Prostate gland (tissue), 2 donors: ENCODE data around the gene CEACAM4. TPM values are rescaled to one million over a fixed set of nuclear protein-coding genes. Genes with fewer than 3 reads are reported as not detected.

Experiments
- DNase-seq: peaks from one replicate; pipeline ENCODE4 v3.0.0-alpha.2; 2019; ENCODE audit warnings: low spot score
- H3K27ac ChIP-seq, 2 donors: fragments of 200-600 bp; sonication (generic); 2 replicates each; pipeline ENCODE4 v1.5.1; 2017 to 2019
- H3K27me3 ChIP-seq: fragments of 200-600 bp; sonication (generic); replicated peaks from 2 replicates; pipeline ENCODE4 v1.5.1; 2019; ENCODE audit not compliant: insufficient read depth
- H3K36me3 ChIP-seq, 2 donors: fragments of 200-600 bp; sonication (generic); 1 replicate in 1 of 2; 2 replicates in 1 of 2; pipeline versions ENCODE4 v1.5.1 to v1.8.1; 2017 to 2019
- H3K4me1 ChIP-seq: fragments of 200-600 bp; sonication (generic); replicated peaks from 2 replicates; pipeline ENCODE4 v1.5.1; 2019
- H3K4me3 ChIP-seq, 2 donors: fragments of 200-600 bp; sonication (generic); 2 replicates each; pipeline ENCODE4 v1.5.1; 2017 to 2019
- H3K9me3 ChIP-seq: fragments of 200-600 bp; sonication (generic); 2 replicates; pipeline ENCODE4 v1.5.1; 2017
- POLR2A ChIP-seq: fragments of 450-650 bp; IDR thresholded peaks from one replicate; pipeline ENCODE4 v1.6.1; 2016; ENCODE audit warnings: antibody characterized with exemption, mild to moderate bottlenecking
- POLR2AphosphoS5 ChIP-seq: sonication (generic); formaldehyde crosslinking; IDR thresholded peaks from one replicate; pipeline ENCODE4 v1.6.1; 2017; ENCODE audit warnings: antibody characterized with exemption
- WGBS: methylation state at CpG from one replicate; pipeline ENCODE4 v1.1.5; 2018; 5-methylcytosine and 5-hydroxymethylcytosine counted together
- intact Hi-C: fragments of 100-400 bp; cut with DNase I; formaldehyde crosslinking; loops from one replicate; pipeline ENCODE4 v1.14.2; 2022
- total RNA-seq, 2 donors: library from RNA; depleted of rRNA; stranded (reverse); fragments of >200 nt; gene quantifications; one replicate each; pipeline ENCODE4 v1.1.0, GENCODE V29; 2016
- TF ChIP-seq, protein P1 (sequence below), 4 experiments: fragments of 200-600 bp in 2 of 4; fragments of 450-650 bp in 2 of 4; sonication (generic) in 2 of 4; IDR thresholded peaks; 1 replicate in 3 of 4; 2 replicates in 1 of 4; pipeline ENCODE4 v1.5.1; 2016 to 2019; ENCODE audit warnings: antibody characterized with exemption in 4 of 4, mild to moderate bottlenecking in 2 of 4, moderate library complexity in 2 of 4

The CEACAM4 gene
- total RNA-seq, 2 donors from 2014 or later = 0.59 to 1.0 TPM

DNA sequence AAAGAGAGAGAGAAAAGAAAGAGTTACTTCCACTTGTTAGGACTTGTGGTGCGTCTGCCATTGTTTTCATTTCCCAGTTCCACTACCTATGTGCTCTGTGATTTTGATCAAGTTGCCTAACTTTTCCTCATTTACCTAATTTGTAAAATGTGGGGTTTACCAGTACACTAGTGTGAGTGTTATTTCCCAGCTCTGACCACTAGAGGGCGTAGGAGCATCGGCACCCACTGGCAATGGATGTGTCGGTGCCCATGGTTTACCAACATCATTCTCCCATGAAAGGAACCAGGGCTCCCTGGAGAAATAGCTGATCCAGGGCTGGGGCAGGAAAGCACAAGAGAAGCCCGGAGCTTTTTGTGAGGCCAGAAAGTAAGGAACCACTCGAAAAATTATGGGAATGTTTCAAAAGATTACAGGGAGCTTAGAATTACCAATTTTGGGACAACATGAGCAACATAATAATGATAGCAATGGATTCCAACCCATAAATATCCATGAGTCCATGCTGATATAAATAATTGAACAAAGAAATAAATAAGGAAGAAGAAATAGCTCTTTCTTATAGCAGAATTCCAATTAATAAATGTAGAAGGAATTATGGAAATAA, 15.1 kb upstream of the CEACAM4 start:
- Histone ChIP-seq H3K27me3 (no peaks in the 10 kb centered on the region), H3K4me3 (no peak overlapping the region), H3K27ac (no peak overlapping the region), H3K36me3 (no peaks in the 10 kb centered on the region), H3K9me3 (no peaks in the 10 kb centered on the region), H3K4me1 (no peaks in the 10 kb centered on the region)
- TF ChIP-seq, protein P1, sequence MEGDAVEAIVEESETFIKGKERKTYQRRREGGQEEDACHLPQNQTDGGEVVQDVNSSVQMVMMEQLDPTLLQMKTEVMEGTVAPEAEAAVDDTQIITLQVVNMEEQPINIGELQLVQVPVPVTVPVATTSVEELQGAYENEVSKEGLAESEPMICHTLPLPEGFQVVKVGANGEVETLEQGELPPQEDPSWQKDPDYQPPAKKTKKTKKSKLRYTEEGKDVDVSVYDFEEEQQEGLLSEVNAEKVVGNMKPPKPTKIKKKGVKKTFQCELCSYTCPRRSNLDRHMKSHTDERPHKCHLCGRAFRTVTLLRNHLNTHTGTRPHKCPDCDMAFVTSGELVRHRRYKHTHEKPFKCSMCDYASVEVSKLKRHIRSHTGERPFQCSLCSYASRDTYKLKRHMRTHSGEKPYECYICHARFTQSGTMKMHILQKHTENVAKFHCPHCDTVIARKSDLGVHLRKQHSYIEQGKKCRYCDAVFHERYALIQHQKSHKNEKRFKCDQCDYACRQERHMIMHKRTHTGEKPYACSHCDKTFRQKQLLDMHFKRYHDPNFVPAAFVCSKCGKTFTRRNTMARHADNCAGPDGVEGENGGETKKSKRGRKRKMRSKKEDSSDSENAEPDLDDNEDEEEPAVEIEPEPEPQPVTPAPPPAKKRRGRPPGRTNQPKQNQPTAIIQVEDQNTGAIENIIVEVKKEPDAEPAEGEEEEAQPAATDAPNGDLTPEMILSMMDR (IDR thresholded peaks at IDR 0.05) = peak; percentile 59 to 88 (median 81)
- TF ChIP-seq POLR2A (no peak), POLR2AphosphoS5 (peak; percentile 30)
- DNase-seq = peak; percentile 67
- WGBS = 8% methylated on average over 6 of the region's 6 CpGs
- intact Hi-C loops = no loop called here

DNA sequence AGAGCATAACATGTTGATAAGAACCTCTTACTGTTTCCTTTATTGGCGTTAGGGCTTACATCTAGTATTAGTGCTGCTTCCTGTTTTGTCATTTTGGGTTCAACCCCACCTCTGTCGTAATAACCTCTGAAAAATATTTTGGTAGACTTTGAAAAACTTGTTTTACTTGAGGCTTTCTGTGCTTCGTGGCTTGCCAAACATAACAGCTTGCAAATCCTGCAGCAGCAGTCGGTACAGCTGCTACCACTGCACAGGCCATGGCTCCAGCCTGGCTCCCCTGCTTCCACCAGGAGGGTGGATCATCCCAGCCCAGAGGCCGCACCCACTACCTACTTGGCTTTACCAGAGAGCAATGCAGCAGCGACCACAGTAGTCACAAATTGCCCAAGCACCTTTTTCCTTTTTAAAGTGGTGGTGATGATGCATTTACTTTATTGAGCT, 11.8 kb upstream of the CEACAM4 start:
- no peaks in the 10 kb centered on the region for H3K4me1 ChIP-seq
- H3K27me3 ChIP-seq = no peaks in the 10 kb centered on the region
- H3K27ac ChIP-seq = no peak overlapping the region
- WGBS = 25% methylated on average over 6 of the region's 6 CpGs
- no peak overlapping the region for H3K4me3 ChIP-seq
- H3K9me3 ChIP-seq = no peaks in the 10 kb centered on the region
- TF ChIP-seq POLR2AphosphoS5 (no peak), POLR2A (no peak)
- TF ChIP-seq, protein P1 (IDR thresholded peaks at IDR 0.05) = no peak
- intact Hi-C loops = no loop called here
- DNase-seq = no peak
- H3K36me3 ChIP-seq = no peaks in the 10 kb centered on the region

DNA sequence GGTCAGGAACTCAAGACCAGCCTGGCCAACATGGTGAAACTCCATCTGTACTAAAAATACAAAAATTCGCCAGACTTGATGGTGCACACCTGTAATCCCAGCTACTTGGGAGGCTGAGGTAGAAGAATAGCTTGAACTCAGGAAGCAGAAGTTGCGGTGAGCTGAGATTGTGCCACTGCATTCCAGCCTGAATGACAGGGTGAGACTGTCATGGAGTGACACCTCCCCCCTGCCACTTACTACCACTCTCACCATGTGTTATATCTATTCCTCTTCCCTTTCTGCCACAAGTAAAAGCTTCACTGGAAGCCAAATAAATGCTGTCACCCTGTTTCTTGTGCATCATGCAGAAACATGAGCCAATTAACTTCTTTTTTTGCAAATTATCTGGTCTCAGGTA, 10.6 kb upstream of the CEACAM4 start:
- intact Hi-C loops = no loop called here
- no peak overlapping the region for H3K27ac ChIP-seq
- TF ChIP-seq POLR2AphosphoS5 = no peak
- TF ChIP-seq, protein P1 (IDR thresholded peaks at IDR 0.05) = no peak
- TF ChIP-seq POLR2A = no peak

DNA sequence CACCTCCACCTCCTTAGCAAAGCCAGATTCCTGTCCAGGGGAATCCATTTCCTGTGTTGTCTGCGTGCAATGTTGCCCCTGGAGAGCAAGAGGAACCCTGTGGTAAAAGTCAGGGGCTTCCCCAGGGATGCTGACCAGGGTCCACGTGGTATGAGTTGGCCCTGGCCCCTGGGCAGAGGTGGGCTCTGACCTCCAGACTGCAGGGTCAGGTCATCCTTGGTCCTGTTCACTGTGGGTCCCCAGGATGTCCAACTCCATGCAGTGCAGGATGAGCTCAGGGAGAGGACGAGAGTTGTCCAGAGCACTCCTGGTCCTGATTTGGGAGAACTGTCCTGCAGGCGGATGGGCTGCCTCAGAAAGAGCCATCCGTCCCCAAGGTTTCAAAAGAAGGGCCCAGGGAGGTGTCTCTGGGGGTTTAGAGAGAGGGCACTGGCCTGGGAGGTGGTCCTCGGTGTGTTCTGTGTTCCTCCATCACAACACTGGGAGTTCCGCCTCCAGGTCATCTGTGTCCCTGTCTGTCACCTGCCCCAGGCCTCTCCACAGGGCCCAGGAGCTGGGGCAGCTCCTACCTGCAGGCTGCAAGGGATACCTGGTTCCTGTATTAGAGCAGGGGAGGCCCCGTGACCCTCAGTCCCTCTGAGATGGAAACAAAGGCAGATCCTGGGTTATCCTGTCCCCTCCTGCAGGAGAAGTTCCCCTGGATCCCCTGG, 1.2 kb upstream of the CEACAM4 start:
- Histone ChIP-seq H3K4me1 (no peaks in the 10 kb centered on the region), H3K9me3 (no peaks in the 10 kb centered on the region), H3K27ac (no peak overlapping the region), H3K4me3 (no peak overlapping the region), H3K27me3 (peaks cover 13% of the 10 kb centered on the region), H3K36me3 (no peaks in the 10 kb centered on the region)
- intact Hi-C loops = no loop called here
- TF ChIP-seq, protein P1 (IDR thresholded peaks at IDR 0.05) = no peak
- no peak for TF ChIP-seq POLR2AphosphoS5
- TF ChIP-seq POLR2A = no peak
- DNase-seq = no peak
- 66% methylated on average over 8 of the region's 8 CpGs for WGBS

More for the DNA sequence above, 10.6 kb upstream of the CEACAM4 start:
- no peaks in the 10 kb centered on the region for H3K9me3 ChIP-seq
- no peaks in the 10 kb centered on the region for H3K27me3 ChIP-seq
- H3K4me3 ChIP-seq = no peak overlapping the region
- no peaks in the 10 kb centered on the region for H3K4me1 ChIP-seq
- DNase-seq = no peak
- WGBS = 66% methylated on average over 2 of the region's 2 CpGs
- no peaks in the 10 kb centered on the region for H3K36me3 ChIP-seq

DNA sequence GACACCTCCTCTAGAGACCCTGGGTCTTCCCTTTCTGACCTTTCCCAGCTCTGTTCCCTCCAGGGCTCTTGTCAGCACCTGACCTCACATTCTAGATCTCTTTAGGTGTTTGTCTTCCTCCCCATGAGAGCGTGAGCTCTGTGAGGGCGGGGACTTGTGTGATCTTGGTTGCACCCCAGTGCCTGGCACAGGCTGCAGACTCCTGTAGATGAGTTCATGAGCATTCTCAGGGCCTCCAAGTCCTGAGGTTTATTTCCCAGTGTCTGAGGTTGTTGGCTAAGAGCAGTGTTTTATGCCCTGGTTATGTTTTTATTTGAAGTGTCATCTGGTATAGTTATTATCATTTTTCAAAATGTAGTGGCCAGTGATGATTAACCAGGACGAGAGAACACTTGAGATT, 596 bp downstream of the CEACAM4 start:
- DNase-seq = no peak
- WGBS = 46% methylated on average over 3 of the region's 3 CpGs
- Histone ChIP-seq H3K27ac (no peak overlapping the region), H3K36me3 (no peaks in the 10 kb centered on the region), H3K9me3 (no peaks in the 10 kb centered on the region), H3K4me1 (no peaks in the 10 kb centered on the region), H3K4me3 (no peak overlapping the region), H3K27me3 (peaks cover 13% of the 10 kb centered on the region)
- TF ChIP-seq POLR2AphosphoS5 (no peak), POLR2A (no peak)
- TF ChIP-seq, protein P1 (IDR thresholded peaks at IDR 0.05) = no peak
- intact Hi-C loops = no loop called here
